ENCODE measurements around the gene PCDHGC5.

PCDHGC5 gene

GRCh38 chr5:141533897-141534296, 45.0 kb downstream of the PCDHGC5 start:
- no peak for DNase-seq

DNA sequence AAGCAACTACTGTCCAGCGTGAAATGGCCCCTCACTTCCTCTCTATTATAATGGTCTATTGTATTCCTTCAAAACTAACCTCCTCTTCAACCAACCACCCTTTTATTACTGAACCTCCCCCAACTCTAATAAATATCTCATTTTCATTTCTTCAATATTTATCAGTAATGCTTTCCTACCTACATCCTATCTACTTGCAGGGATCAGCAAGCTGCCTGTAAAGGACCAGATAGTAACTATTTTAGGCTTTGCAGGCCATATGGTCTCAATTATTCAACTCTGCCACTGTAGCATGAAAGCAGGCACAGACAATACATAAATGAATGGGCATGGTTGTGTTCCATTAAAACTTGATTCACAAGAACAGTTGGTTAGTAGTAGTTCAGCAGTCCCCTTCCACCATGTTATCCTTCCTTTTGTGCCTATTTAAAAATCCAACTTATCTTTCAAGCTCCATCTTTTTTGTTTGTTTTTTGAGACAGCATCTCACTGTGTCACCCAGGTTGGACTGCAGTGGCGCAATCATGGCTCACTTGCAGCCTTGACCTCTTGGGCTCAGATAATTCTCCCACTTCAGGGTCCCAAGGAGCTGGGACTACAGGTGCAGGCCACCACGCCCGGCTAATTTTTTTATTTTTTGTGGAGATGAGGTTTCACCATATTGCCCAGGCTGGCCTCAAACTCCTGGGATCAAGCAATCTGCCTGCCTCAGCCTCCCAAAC, 45.8 kb downstream of the PCDHGC5 start:
- no peak for DNase-seq

Data from activated naive CD4-positive, alpha-beta T cell (primary cell).